HG02870 (cell line): ENCODE results near the gene CEMP1.

ENCODE experiments used
- ATAC-seq: cut with Tn5 transposase; IDR thresholded peaks from one replicate; pipeline ENCODE4 v1.9.1; 2021; ENCODE audit warnings: mild to moderate bottlenecking, moderate library complexity; ENCODE audit not compliant: unreplicated experiment

The CEMP1 gene

DNA sequence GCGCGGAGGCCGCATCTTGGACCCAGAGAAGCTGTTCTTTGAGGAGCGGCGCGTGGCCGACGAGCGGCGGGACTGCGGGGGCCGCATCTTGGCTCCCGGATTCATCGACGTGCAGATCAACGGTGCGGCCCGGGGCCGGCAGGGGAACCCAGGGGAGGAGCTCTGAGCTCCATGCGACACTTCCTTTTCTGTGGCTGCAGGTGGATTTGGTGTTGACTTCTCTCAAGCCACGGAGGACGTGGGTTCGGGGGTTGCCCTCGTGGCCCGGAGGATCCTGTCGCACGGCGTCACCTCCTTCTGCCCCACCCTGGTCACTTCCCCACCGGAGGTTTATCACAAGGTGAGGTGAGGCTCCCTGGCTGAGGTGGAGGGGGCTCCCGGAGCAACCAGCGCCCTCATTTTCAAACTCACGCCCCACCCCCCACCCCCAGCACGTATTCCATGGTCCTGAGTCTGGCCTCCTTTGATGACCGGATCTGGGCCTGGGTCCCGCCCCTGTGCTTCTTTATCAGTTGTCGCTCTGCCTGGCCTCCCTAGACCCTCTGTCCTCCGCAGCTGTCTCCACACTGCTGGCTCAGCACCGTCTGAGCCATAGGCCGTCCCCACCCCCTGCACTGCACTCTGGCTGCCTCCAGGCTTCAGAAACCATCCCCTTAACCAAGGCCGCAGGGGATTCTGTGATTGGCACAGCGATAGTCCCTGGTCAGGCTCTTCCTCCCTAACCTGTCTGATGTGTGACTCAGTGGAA lies 10.2 kb downstream of the CEMP1 start:
- peak; percentile 27 for ATAC-seq

DNA sequence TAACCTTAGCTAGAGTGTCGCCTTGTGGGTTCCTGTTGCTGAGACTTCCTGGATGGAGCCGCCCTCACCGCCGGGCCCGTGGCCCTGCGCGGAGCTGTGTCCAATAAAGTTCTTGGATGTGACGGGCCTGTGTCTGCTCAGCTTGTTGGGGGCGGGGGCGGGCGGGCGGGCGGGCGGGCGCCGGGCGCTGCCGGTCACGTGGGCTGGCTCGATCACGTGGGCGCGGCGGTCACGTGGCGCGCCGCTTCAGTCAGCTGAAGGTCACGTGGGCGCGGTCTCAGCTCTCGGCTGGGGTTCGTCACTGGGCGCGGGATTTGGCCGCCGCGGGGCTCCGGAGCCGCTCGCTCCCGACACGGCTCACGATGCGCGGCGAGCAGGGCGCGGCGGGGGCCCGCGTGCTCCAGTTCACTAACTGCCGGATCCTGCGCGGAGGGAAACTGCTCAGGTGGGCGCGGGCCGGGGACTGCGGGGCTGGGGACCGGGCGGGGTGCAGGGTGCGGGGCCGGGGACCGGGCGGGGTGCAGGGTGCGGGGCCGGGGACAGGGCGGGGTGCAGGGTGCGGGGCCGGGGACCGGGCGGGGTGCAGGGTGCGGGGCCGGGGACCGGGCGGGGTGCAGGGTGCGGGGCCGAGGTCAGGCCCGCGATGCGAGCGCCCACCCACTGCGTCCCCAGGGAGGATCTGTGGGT lies 11.0 kb downstream of the CEMP1 start, which contains the start of gene AMDHD2:
Gene AMDHD2, plus strand, starts transcription at position 275 of the 687 bp plus-strand sequence. Its CDS starts 88 bp downstream, at position 363.
- ATAC-seq: peak; percentile 50

GRCh38 chr16:2519711-2520080 lies 11.5 kb downstream of the CEMP1 start:
- no peak for ATAC-seq

- no peak for ATAC-seq
Measured at GRCh38 chr16:2518823-2519710, 12.1 kb downstream of the CEMP1 start.

DNA sequence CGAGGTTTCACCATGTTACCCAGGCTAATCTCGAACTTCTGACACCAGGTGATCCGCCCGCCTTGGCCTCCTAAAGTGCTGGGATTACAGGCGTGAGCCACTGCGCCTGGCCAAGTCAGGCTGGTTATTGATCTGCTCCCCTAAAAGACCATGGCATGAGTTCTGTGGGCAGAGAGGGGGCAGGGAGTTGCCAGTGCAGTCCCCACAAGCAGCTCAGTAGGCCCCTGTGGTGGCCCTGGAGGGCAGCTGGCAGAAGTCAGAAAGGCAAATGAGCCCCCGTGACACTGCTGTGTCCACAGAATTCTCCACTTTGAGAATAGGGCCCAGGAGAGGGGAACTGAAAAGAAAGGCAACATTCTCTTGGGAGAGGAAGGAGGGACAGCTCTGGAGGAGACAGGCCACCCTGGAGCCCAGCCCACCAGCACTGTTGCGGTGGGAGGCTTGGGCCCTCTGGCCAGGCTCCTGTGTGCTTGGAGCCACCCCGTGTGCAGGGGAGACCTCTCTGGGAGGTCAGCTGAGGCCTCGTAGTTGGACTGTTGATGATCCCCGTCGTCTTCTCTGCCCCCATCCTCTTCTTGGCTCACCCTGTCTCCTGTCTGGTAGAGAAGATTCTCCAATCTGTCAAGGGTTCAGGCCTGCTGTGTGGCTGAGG lies 13.1 kb downstream of the CEMP1 start:
- no peak for ATAC-seq

- no peak for ATAC-seq
Measured at GRCh38 chr16:2516391-2517240, 14.6 kb downstream of the CEMP1 start.

DNA sequence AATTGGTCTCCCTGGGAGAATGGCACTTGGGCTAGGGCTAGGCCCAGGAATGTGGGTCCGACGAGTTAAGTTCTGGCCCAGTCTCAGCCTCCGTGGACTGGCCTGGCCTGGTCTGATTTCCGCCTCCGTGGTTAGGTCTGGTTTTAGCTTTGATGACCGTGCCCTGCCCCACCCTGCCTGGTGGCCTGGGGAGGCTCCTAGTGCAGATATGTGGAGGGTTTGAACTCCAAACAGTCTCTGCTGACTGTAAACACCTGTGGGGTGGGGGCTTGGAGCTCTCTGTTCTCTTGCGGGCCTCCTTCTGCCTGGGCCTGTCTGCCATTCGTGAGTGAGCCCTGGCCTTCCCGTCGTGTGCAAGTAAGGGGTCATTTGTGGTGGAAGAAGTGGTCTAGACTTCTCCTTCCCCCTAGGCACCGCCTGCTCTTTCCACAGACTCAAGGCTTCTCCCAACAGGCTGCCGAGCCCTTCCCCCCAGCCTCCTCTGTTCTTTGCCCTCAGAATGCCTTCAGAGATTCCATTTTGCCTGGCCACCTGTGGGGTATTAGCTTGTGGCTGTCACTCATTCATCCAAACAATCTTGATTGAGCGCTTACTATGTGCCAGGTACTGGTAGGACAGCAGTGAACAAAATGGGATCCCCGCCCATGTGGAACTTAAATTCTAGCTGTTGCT lies 15.9 kb downstream of the CEMP1 start:
- ATAC-seq: no peak

GRCh38 chr16:2514333-2515179 lies 16.7 kb downstream of the CEMP1 start:
- no peak for ATAC-seq

GRCh38 chr16:2513405-2514332 lies 17.5 kb downstream of the CEMP1 start, which contains the start of gene ATP6V0C:
TSS of gene ATP6V0C (plus strand) at chr16:2513952. CDS start at chr16:2514104, 152 bp downstream.
- ATAC-seq: peak; percentile 60

DNA sequence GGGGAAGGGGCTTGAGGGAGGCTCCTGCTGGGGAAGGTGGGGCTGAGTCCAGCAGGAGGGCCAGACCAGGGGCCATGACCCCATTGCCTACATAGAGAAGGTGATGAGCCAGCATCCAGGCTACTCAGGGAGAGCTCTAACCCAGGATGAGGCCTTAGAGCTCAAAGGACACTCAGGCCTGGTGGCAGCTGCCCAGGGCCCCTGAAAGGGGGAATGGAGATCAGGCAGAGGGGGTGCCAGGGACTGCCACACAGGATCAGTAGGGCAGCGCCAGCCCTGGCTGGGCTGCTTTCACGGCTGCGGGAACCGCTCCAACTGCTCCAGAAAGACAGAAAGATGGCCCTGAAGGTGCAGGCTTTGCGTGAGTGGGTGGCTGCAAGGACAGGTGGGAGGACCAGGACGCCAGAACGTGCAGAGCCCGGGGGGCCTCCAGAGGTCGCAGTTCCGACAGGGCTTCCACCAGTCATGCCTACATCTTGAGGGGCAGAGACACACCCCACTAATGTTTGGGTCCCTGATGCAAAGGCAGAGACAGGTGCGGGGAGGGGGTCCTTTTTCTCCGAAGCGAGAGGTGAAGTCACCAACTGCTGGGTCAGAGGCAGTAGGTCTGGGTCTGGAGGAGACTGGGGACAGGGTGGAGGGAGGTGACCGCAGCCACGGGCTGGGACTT lies 18.3 kb downstream of the CEMP1 start:
- no peak for ATAC-seq

- no peak for ATAC-seq
Measured at GRCh38 chr16:2511996-2512734, 19.0 kb downstream of the CEMP1 start.

GRCh38 chr16:2511128-2511800 lies 19.9 kb downstream of the CEMP1 start:
- ATAC-seq: no peak

GRCh38 chr16:2508722-2509400 lies 22.3 kb downstream of the CEMP1 start:
- ATAC-seq: no peak

- no peak for ATAC-seq
Measured at GRCh38 chr16:2507665-2508064, 23.5 kb downstream of the CEMP1 start.

- no peak for ATAC-seq
Measured at GRCh38 chr16:2507052-2507659, 24.1 kb downstream of the CEMP1 start.
